Testis (tissue), 3 donors: Measurements from ENCODE around the gene KCNK2. TPM values are rescaled to one million over a fixed set of nuclear protein-coding genes. Genes with fewer than 3 reads are reported as not detected.

Source experiments
- DNase-seq: peaks from one replicate; pipeline ENCODE4 v3.0.0-alpha.2; 2019
- H3K27ac ChIP-seq, 2 donors: fragments of 200-600 bp; sonication (generic); one replicate each; pipeline ENCODE4 v1.5.1; 2019
- H3K27me3 ChIP-seq: fragments of 200-600 bp; sonication (generic); one replicate; pipeline ENCODE4 v1.5.1; 2019
- H3K36me3 ChIP-seq: fragments of 200-600 bp; sonication (generic); one replicate; pipeline ENCODE4 v1.5.1; 2017; ENCODE audit warnings: low read depth; ENCODE audit errors: missing control alignments
- H3K4me1 ChIP-seq: fragments of 200-600 bp; sonication (generic); one replicate; pipeline ENCODE4 v1.5.1; 2019
- H3K4me3 ChIP-seq, 2 donors: fragments of 200-600 bp; sonication (generic); one replicate each; pipeline ENCODE4 v1.5.1; 2017 to 2019
- H3K9me3 ChIP-seq: fragments of 200-600 bp; sonication (generic); one replicate; pipeline ENCODE4 v1.5.1; 2017
- POLR2A ChIP-seq: fragments of 450-650 bp; IDR thresholded peaks from one replicate; pipeline ENCODE4 v1.6.1; 2017; ENCODE audit warnings: antibody characterized with exemption, mild to moderate bottlenecking, moderate library complexity
- WGBS, 2 donors: methylation state at CpG; one replicate each; pipeline ENCODE4 v1.1.5; 2018; 5-methylcytosine and 5-hydroxymethylcytosine counted together
- intact Hi-C: fragments of 100-400 bp; cut with DNase I; formaldehyde crosslinking; loops from one replicate; pipeline ENCODE4 v1.15.1; 2023; ENCODE audit warnings: low total_unique reads
- polyA plus RNA-seq: library from polyadenylated mRNA; stranded (reverse); fragments of 350-450 nt; fragmentation: Illumina TruSeq; extraction: RNeasy Lipid Tissue Mini Kit (QIAGEN cat#74804); gene quantifications from one replicate; pipeline ENCODE4 v1.2.3, GENCODE V29; 2014; ENCODE audit warnings: low read depth, low replicate concordance; ENCODE audit not compliant: insufficient read depth
- total RNA-seq, 2 donors: library from RNA; depleted of rRNA; stranded (reverse); fragments of >200 nt; gene quantifications; one replicate each; pipeline ENCODE4 v1.2.3, GENCODE V29; 2016
- TF ChIP-seq, protein P1 (sequence below), 3 experiments: fragments of 450-650 bp in 2 of 3; fragments of 200-600 bp in 1 of 3; sonication (generic) in 1 of 3; IDR thresholded peaks; one replicate each; pipeline ENCODE4 v1.5.1; 2016 to 2019; ENCODE audit warnings: antibody characterized with exemption in 3 of 3, mild to moderate bottlenecking in 2 of 3, moderate library complexity in 1 of 3

The KCNK2 gene
- total and polyA plus RNA-seq, 3 donors from 2014 or later: 0.71 to 1.4 (median 0.92) TPM

- no peaks in the 10 kb centered on the region for H3K27me3 ChIP-seq
- no peaks in the 10 kb centered on the region for H3K36me3 ChIP-seq
- no peak for DNase-seq
- H3K9me3 ChIP-seq: no peaks in the 10 kb centered on the region
- no peak overlapping the region for H3K27ac ChIP-seq
- H3K4me1 ChIP-seq: no peaks in the 10 kb centered on the region
- TF ChIP-seq POLR2A: no peak
- TF ChIP-seq, protein P1, sequence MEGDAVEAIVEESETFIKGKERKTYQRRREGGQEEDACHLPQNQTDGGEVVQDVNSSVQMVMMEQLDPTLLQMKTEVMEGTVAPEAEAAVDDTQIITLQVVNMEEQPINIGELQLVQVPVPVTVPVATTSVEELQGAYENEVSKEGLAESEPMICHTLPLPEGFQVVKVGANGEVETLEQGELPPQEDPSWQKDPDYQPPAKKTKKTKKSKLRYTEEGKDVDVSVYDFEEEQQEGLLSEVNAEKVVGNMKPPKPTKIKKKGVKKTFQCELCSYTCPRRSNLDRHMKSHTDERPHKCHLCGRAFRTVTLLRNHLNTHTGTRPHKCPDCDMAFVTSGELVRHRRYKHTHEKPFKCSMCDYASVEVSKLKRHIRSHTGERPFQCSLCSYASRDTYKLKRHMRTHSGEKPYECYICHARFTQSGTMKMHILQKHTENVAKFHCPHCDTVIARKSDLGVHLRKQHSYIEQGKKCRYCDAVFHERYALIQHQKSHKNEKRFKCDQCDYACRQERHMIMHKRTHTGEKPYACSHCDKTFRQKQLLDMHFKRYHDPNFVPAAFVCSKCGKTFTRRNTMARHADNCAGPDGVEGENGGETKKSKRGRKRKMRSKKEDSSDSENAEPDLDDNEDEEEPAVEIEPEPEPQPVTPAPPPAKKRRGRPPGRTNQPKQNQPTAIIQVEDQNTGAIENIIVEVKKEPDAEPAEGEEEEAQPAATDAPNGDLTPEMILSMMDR (IDR thresholded peaks at IDR 0.05): no peak
- H3K4me3 ChIP-seq: no peak overlapping the region
- intact Hi-C loops: no loop called here
- 98 to 100% methylated on average over 1 of the region's 1 CpG for WGBS, 2 donors
Measured at GRCh38 chr1:215115760-215116159, 33.2 kb downstream of the KCNK2 start.

DNA sequence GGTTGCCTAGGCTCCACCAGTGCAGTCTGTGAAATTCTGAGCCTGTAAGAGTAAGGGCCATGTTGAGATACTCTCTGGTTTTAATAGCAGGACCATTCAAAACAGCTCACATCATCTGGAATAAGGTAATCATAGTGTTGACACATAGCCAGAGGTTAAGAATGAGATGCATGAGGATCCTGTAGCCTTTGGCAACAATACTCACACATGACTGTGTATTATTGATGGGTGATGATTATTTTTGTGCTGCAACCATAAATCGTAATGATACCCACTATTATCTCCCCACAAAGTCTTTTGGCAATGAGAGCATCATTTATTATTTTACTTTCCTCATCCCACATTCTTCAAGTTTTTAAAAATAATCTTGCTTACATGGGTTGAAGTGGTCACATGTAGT, 35.5 kb downstream of the KCNK2 start:
- DNase-seq: no peak
- Histone ChIP-seq H3K9me3 (no peaks in the 10 kb centered on the region), H3K27me3 (no peaks in the 10 kb centered on the region), H3K27ac (no peak overlapping the region), H3K4me3 (no peak overlapping the region), H3K36me3 (no peaks in the 10 kb centered on the region), H3K4me1 (no peaks in the 10 kb centered on the region)
- intact Hi-C loops: no loop called here
- TF ChIP-seq, protein P1 (IDR thresholded peaks at IDR 0.05): no peak
- 37 to 67% methylated on average over 1 of the region's 1 CpG for WGBS, 2 donors

DNA sequence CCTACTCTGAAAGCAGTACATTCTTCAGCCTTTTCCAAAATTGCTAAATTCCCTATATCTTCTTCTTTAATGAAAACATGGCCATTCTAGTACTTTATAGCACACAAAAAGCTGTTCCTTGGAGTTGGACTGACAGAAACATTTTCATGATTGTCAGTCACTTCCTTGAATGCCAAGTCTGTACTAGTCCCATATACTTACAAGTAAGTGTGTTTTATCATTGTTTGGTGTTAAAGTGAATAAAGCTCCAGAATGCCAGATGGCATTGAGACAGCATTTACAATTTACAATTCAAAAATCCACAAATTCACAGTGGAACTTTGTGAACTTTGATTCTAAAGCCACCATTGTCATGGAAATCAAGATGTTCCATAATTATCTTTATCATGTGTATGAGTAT, 36.5 kb downstream of the KCNK2 start:
- H3K4me3 ChIP-seq: no peak overlapping the region
- no peaks in the 10 kb centered on the region for H3K4me1 ChIP-seq
- no peaks in the 10 kb centered on the region for H3K27me3 ChIP-seq
- no peak overlapping the region for H3K27ac ChIP-seq
- H3K36me3 ChIP-seq: no peaks in the 10 kb centered on the region
- H3K9me3 ChIP-seq: no peaks in the 10 kb centered on the region
- intact Hi-C loops: no loop called here
- DNase-seq: no peak
- TF ChIP-seq, protein P1 (IDR thresholded peaks at IDR 0.05): no peak
- TF ChIP-seq POLR2A: no peak

GRCh38 chr1:215119719-215120365, 37.3 kb downstream of the KCNK2 start:
- no peak overlapping the region for H3K27ac ChIP-seq
- no peak for DNase-seq
- intact Hi-C loops: no loop called here

GRCh38 chr1:215128504-215128903, 46.0 kb downstream of the KCNK2 start:
- no peak for TF ChIP-seq POLR2A
- TF ChIP-seq, protein P1 (IDR thresholded peaks at IDR 0.05): no peak
- Histone ChIP-seq H3K27ac (no peak overlapping the region), H3K36me3 (no peaks in the 10 kb centered on the region), H3K4me3 (no peak overlapping the region), H3K9me3 (no peaks in the 10 kb centered on the region), H3K27me3 (no peaks in the 10 kb centered on the region), H3K4me1 (no peaks in the 10 kb centered on the region)
- intact Hi-C loops: no loop called here
- no peak for DNase-seq

More at GRCh38 chr1:215119719-215120365, 37.3 kb downstream of the KCNK2 start:
- TF ChIP-seq, protein P1 (IDR thresholded peaks at IDR 0.05): no peak
- no peak for TF ChIP-seq POLR2A
- Histone ChIP-seq H3K9me3 (no peaks in the 10 kb centered on the region), H3K4me1 (no peaks in the 10 kb centered on the region), H3K27me3 (no peaks in the 10 kb centered on the region), H3K36me3 (no peaks in the 10 kb centered on the region), H3K4me3 (no peak overlapping the region)
- 57 to 72% methylated on average over 3 of the region's 3 CpGs for WGBS, 2 donors
